Subcutaneous abdominal adipose tissue (tissue), 5 donors: ENCODE measurements around the gene CLEC17A.
"Not testable (repeated sequence)": the region's sequence is repeated elsewhere in the genome, so short reads cannot be mapped to it uniquely, and the experiment has no call there.

ENCODE experiments used
- H3K27ac ChIP-seq: one replicate; pipeline ENCODE4 v1.7.0; 2013; ENCODE audit warnings: low read depth, mild to moderate bottlenecking, inconsistent platforms, low read length, moderate library complexity
- H3K27me3 ChIP-seq, 5 donors: one replicate each; pipeline ENCODE4 v1.7.0; 2013; ENCODE audit warnings: low read length in 5 of 5, inconsistent platforms in 1 of 5; ENCODE audit not compliant: control insufficient read depth in 5 of 5, insufficient read depth in 4 of 5
- H3K36me3 ChIP-seq, 5 donors: one replicate each; pipeline ENCODE4 v1.7.0; 2013; ENCODE audit warnings: low read length in 5 of 5; ENCODE audit not compliant: control insufficient read depth in 5 of 5, insufficient read depth in 5 of 5
- H3K4me1 ChIP-seq, 5 donors: one replicate each; pipeline ENCODE4 v1.7.0; 2013; ENCODE audit warnings: low read length in 5 of 5, mild to moderate bottlenecking in 3 of 5, moderate library complexity in 1 of 5; ENCODE audit not compliant: control insufficient read depth in 5 of 5, insufficient read depth in 5 of 5
- H3K4me3 ChIP-seq, 5 donors: one replicate each; pipeline ENCODE4 v1.7.0; 2013; ENCODE audit warnings: low read length in 5 of 5, low read depth in 1 of 5
- H3K9ac ChIP-seq, 5 donors: one replicate each; pipeline ENCODE4 v1.7.0; 2013; ENCODE audit warnings: low read length in 5 of 5, mild to moderate bottlenecking in 4 of 5, moderate library complexity in 3 of 5
- H3K9me3 ChIP-seq, 5 donors: one replicate each; pipeline ENCODE4 v1.7.0; 2013; ENCODE audit warnings: low read length in 5 of 5; ENCODE audit not compliant: control insufficient read depth in 5 of 5
- donor health status: healthy.
- donor health status: healthy.
- donor health status: healthy.
- donor health status: healthy.
- donor health status: healthy.

CLEC17A gene

DNA sequence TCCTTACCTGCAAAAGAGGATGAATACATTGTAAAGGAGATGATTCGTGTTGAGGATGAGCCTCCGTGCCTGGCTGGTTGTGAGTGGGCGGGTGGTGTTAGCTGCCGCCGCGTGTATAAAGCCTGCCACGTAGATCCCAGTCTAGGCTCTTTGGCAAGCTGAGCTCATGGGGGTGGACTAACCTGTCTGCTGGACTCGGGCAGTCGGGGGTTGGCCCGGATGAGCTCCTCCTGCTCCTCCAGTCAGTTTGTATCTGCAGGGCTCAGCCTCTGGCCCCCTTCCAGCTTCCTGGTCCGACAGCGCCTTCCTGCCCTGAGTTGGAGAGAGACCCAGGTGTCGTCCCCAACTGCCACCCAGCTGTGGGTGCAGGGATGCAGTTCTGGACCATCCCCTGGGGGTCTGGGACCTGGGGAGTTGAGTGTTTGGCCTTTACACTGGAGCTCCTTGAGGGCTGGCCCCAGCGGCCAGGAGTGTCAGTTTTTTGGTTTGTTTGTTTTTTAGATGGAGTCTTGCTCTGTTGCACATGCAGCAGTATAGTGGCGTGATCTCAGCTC lies 32.6 kb upstream of the CLEC17A start:
- H3K9me3 ChIP-seq: no peaks in the 10 kb centered on the region
- H3K27ac ChIP-seq: no peak overlapping the region
- H3K36me3 ChIP-seq: peaks cover 0 to 9% (median 4%) of the 10 kb centered on the region in 5 donors
- peak overlapping the region in 1 of 5 donors; percentile 8 for H3K9ac ChIP-seq
- H3K4me1 ChIP-seq: peaks cover 0 to 47% (median 29%) of the 10 kb centered on the region in 5 donors
- no peaks in the 10 kb centered on the region for H3K27me3 ChIP-seq
- H3K4me3 ChIP-seq: no peak overlapping the region

GRCh38 chr19:14551134-14552005 lies 31.5 kb upstream of the CLEC17A start:
- peaks cover 0 to 48% (median 29%) of the 10 kb centered on the region in 5 donors for H3K4me1 ChIP-seq
- H3K27ac ChIP-seq: peak overlapping the region; percentile 30
- H3K36me3 ChIP-seq, H3K4me3 ChIP-seq, H3K9me3 ChIP-seq, H3K27me3 ChIP-seq, H3K9ac ChIP-seq: not testable (repeated sequence)

DNA sequence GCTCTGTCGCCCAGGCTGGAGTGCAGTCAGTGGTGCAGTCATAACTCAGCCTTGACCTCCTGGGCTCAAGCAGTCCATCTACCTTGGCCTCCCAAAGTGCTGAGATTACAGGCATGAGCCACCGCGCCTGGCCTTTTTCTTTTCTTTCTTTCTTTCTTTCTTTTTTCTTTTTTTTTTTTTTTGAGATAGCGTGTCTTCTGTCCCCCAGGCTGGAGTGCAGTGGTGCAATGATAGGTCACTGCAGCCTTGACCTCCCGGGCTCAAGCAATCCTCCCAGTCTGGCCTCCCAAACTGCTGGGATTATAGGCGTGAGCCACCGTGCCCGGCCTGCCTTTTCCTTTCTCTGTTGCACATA lies 30.9 kb upstream of the CLEC17A start:
- H3K27ac ChIP-seq: not testable (repeated sequence)

GRCh38 chr19:14553042-14553938 lies 29.6 kb upstream of the CLEC17A start:
- peak overlapping the region in 1 of 5 donors; percentile 11 for H3K9ac ChIP-seq

More for the DNA sequence above, 30.9 kb upstream of the CLEC17A start:
- H3K9ac ChIP-seq, H3K4me3 ChIP-seq, H3K27me3 ChIP-seq, H3K9me3 ChIP-seq, H3K36me3 ChIP-seq: not testable (repeated sequence)
- H3K4me1 ChIP-seq: peaks cover 2 to 54% (median 35%) of the 10 kb centered on the region in 5 donors

GRCh38 chr19:14553939-14554243 lies 29.0 kb upstream of the CLEC17A start:
- Histone ChIP-seq H3K4me1 (peaks cover 2 to 62% (median 37%) of the 10 kb centered on the region in 5 donors), H3K27ac (no peak overlapping the region), H3K36me3 (peaks cover 0 to 13% (median under 1%) of the 10 kb centered on the region in 5 donors), H3K9ac (peak overlapping the region in 2 of 5 donors; percentile 11 to 32), H3K4me3 (no peak overlapping the region), H3K9me3 (no peaks in the 10 kb centered on the region), H3K27me3 (no peaks in the 10 kb centered on the region)

More at GRCh38 chr19:14553042-14553938, 29.6 kb upstream of the CLEC17A start:
- no peaks in the 10 kb centered on the region for H3K9me3 ChIP-seq
- H3K4me1 ChIP-seq: peaks cover 2 to 56% (median 35%) of the 10 kb centered on the region in 5 donors
- no peaks in the 10 kb centered on the region for H3K27me3 ChIP-seq
- no peak overlapping the region for H3K4me3 ChIP-seq
- no peak overlapping the region for H3K27ac ChIP-seq
- H3K36me3 ChIP-seq: peaks cover 0 to 9% (median 4%) of the 10 kb centered on the region in 5 donors

- Histone ChIP-seq H3K4me1 (peaks cover 2 to 63% (median 38%) of the 10 kb centered on the region in 5 donors), H3K36me3 (peaks cover 0 to 13% (median 0%) of the 10 kb centered on the region in 5 donors), H3K4me3 (no peak overlapping the region), H3K9ac (peak overlapping the region in 2 of 5 donors; percentile 11 to 32), H3K27me3 (no peaks in the 10 kb centered on the region), H3K9me3 (no peaks in the 10 kb centered on the region), H3K27ac (no peak overlapping the region)
Observed at GRCh38 chr19:14554382-14554812, 28.5 kb upstream of the CLEC17A start.

DNA sequence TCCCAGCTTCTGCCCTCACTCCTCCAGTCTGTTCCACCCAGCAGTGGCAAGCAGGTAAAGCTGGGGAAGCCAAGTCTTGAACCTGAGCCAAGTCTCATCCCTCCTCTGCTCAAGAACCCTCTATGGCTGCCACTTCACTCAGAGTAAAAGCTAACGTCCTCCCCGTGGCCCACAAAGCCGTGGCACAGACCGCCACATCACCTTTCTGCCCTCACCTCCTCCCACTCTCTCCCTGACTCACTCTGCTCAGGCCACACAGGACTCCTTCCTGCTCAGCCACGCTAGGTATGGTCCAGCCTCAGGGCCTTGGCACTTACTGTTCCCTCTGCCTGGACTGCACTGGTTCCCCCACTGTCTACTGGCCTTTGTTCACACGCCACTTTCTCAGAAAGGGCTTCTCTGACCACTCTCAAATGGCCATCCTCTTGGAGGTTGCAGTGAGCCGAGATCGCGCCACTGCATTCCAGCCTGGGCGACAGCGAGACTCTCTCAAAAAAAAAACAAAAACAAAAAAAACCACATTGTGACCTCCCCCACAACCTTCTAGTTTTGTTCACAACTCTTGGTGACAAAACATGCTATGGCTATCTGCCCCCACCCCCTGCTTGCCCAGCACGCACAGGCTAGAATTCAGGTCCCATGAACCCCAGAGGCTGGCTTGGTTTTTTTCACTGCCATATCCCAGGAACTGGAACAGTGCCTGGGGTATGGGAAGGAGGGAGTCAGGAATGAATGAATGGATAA lies 26.8 kb upstream of the CLEC17A start:
- H3K27ac ChIP-seq: no peak overlapping the region
- peaks cover 10 to 67% (median 50%) of the 10 kb centered on the region in 5 donors for H3K4me1 ChIP-seq
- H3K4me3 ChIP-seq: peak overlapping the region in 4 of 5 donors; percentile 30 to 47 (median 42)

GRCh38 chr19:14556662-14557188 lies 26.2 kb upstream of the CLEC17A start:
- Histone ChIP-seq H3K9ac (peak overlapping the region in 2 of 5 donors; percentile 5 to 20), H3K27me3 (no peaks in the 10 kb centered on the region), H3K4me1 (peaks cover 12 to 68% (median 51%) of the 10 kb centered on the region in 5 donors), H3K9me3 (no peaks in the 10 kb centered on the region), H3K27ac (no peak overlapping the region), H3K4me3 (peak overlapping the region in 4 of 5 donors; percentile 30 to 48 (median 43)), H3K36me3 (peaks cover 0 to 7% (median 0%) of the 10 kb centered on the region in 5 donors)

More for the DNA sequence above, 26.8 kb upstream of the CLEC17A start:
- H3K9ac ChIP-seq: peak overlapping the region in 2 of 5 donors; percentile 5 to 20
- peaks cover 0 to 7% (median 0%) of the 10 kb centered on the region in 5 donors for H3K36me3 ChIP-seq
- no peaks in the 10 kb centered on the region for H3K27me3 ChIP-seq
- no peaks in the 10 kb centered on the region for H3K9me3 ChIP-seq
